RWPE2 (cell line): ENCODE results near the gene ZC3H4.
A peak's percentile ranks its signal among the peaks of the same experiment; 100 is the strongest.

Experiments
- ATAC-seq: fragments of 200-7000 bp; cut with Tn5 transposase; 3 replicates; pipeline ENCODE4 v1.9.1; 2021; ENCODE audit warnings: low read depth
- DNase-seq: peaks from one replicate; pipeline ENCODE4 v3.0.0-alpha.2; 2020; ENCODE audit warnings: low spot score
- H3K27ac ChIP-seq: fragments of 450-650 bp; 2 replicates; pipeline ENCODE4 v1.5.1; 2017; ENCODE audit warnings: mild to moderate bottlenecking; ENCODE audit not compliant: poor library complexity, severe bottlenecking
- H3K27me3 ChIP-seq: fragments of 250-450 bp; sonication (Bioruptor Pico); 2 replicates; pipeline ENCODE4 v1.5.1; 2021; ENCODE audit warnings: mild to moderate bottlenecking, moderate library complexity; ENCODE audit not compliant: insufficient read depth, poor library complexity, severe bottlenecking
- H3K36me3 ChIP-seq: fragments of 250-450 bp; sonication (Bioruptor Pico); 2 replicates; pipeline ENCODE4 v1.5.1; 2020; ENCODE audit warnings: low read depth, mild to moderate bottlenecking, moderate library complexity
- H3K4me1 ChIP-seq: fragments of 250-450 bp; sonication (Bioruptor Pico); 2 replicates; pipeline ENCODE4 v1.5.1; 2021; ENCODE audit warnings: mild to moderate bottlenecking, moderate library complexity; ENCODE audit not compliant: insufficient read depth, poor library complexity, severe bottlenecking
- H3K4me3 ChIP-seq: fragments of 250-450 bp; sonication (Bioruptor Pico); 2 replicates; pipeline ENCODE4 v1.5.1; 2021; ENCODE audit warnings: mild to moderate bottlenecking, moderate library complexity; ENCODE audit not compliant: severe bottlenecking
- H3K9me3 ChIP-seq: fragments of 250-450 bp; sonication (Bioruptor Pico); 2 replicates; pipeline ENCODE4 v1.5.1; 2021; ENCODE audit warnings: mild to moderate bottlenecking, moderate library complexity; ENCODE audit not compliant: severe bottlenecking
- CTCF ChIP-seq: fragments of 450-650 bp; IDR thresholded peaks from one replicate; pipeline ENCODE4 v1.5.1; 2017; ENCODE audit warnings: mild to moderate bottlenecking, moderate library complexity; ENCODE audit not compliant: poor library complexity, severe bottlenecking

Gene ZC3H4

DNA sequence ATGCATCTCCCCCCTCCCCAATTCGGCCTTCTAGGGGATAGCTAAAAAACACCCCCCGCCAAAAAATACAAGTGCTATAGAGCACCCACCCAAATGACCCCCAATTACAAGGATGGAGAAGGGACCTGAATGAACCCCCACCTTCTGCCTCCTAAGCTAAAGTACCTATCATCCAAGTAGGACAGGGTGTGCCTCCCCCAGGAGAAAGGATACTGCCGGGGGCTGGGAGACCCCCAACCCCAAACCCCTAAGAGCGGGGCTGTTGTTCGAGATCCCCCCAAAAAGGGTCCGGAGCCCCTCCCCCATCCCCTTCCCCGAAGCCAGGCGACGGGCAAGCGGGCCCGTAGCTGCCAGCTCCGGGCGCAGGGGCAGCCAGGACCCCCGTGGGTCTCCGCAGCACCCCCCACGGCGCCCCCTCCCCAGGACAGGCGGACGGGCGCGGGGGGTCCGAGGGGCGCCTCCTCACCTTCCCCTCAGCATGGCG is 1.9 kb downstream of the ZC3H4 start:
- Histone ChIP-seq H3K9me3 (no peaks in the 10 kb centered on the region), H3K36me3 (peaks cover 18% of the 10 kb centered on the region), H3K4me1 (peaks cover 33% of the 10 kb centered on the region), H3K27ac (peak overlapping the region; percentile 94), H3K27me3 (no peaks in the 10 kb centered on the region), H3K4me3 (peak overlapping the region; percentile 65)
- DNase-seq (no peak), ATAC-seq (no peak)
- no peak for TF ChIP-seq CTCF

DNA sequence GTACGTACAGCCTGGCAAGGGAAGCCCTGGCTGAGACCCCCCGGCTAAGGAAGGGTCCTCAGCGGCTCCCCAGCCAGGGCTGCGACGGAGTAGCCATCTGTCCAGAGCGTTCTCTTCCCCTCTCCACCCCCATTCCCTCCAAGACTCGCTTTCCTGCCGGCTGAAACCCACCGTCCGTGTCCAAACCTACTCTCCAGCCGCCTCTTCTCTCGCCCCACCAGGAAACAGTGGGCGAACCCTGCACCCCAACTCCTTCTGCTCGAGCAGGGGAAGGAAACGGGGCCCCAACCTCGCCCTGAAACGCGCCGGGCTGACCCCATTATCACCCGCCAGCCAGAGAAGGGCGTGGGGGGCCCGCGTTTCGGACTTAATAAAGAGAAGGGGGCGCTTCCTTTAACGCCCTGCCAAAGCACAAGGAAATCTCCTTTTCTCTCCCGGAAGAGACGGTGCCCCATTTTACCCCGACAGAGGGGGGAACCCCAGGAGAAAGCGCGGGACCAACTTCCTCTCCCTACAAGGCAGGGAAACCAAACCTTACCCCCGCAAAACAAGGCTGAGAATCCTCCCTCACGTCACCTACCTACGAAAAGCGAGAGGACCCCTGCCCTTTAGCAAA is 2.5 kb downstream of the ZC3H4 start:
- peak overlapping the region; percentile 65 for H3K4me3 ChIP-seq
- H3K4me1 ChIP-seq, result peaks cover 33% of the 10 kb centered on the region
- peaks cover 18% of the 10 kb centered on the region for H3K36me3 ChIP-seq
- H3K27me3 ChIP-seq, result no peaks in the 10 kb centered on the region
- no peak for TF ChIP-seq CTCF
- H3K9me3 ChIP-seq, result no peaks in the 10 kb centered on the region
- peak overlapping the region; percentile 94 for H3K27ac ChIP-seq
- DNase-seq (no peak), ATAC-seq (no peak)

DNA sequence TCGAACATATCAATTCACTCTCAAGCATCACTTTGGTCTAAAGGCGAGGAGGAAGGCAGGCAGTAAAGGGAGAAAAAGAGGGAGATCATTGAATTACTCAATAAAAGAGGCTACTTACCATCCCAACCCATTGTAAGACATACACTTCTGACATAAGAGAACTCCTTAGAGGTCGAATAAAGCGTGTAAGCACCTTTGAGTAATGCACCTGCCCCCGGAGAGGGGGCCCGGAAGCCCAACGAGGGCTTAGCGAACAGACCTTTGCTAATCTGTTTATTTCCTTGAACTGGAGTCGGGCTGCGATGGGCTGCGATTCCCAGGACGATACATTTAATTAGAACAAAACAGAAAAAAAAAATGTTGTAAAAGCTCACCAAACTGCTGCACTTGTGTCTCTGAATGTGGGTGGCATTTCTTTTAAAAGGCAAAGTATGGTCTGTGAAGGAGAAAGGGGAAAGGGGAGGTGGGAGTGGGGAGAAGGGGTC is 3.0 kb downstream of the ZC3H4 start:
- peak overlapping the region; percentile 65 for H3K4me3 ChIP-seq
- peak overlapping the region; percentile 94 for H3K27ac ChIP-seq
- ATAC-seq (no peak), DNase-seq (no peak)
- TF ChIP-seq CTCF, result no peak
- H3K36me3 ChIP-seq, result peaks cover 24% of the 10 kb centered on the region
- peaks cover 33% of the 10 kb centered on the region for H3K4me1 ChIP-seq
- no peaks in the 10 kb centered on the region for H3K27me3 ChIP-seq
- no peaks in the 10 kb centered on the region for H3K9me3 ChIP-seq

DNA sequence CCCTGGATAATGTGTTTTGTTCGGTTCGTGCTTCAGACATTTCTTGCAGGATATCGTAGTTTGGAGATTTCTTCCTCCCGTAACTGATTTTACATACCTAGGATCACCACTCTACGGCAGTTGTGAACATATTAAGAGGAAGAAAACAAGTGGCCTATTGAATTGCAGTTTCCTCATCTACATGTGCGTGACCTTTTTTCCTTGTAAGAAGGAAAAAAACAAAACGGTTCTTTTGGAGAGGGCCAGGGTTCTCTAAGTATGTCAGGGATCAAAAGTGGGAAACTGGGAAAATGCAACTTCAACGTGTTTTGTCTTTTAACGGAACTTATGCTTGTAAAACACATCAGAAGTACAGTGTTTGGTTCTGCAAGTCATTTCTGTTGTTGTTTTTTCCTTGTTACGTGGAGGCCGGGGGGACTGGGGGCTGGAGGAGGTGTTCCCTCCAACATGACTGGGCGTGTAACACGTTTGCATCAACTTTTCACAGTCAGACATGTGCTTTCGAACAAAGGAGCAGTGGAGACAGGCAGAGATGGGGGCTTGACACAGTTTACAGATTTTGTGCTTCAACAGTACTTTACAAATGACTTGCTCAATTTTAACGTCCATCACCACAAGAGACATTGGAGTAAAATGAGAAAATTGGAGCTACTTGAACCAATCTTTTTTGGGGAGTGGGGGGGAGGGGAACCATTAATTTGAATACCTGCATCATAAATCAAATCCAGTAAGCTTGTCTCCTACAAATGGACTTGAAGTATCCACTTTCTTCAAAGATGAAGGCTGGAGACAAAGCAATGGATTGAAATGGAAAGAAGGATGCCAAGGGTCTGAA is 3.8 kb downstream of the ZC3H4 start:
- peak overlapping the region; percentile 94 for H3K27ac ChIP-seq
- H3K36me3 ChIP-seq, result peaks cover 28% of the 10 kb centered on the region
- DNase-seq (no peak), ATAC-seq (no peak)
- TF ChIP-seq CTCF, result no peak
- peaks cover 33% of the 10 kb centered on the region for H3K4me1 ChIP-seq
- H3K9me3 ChIP-seq, result no peaks in the 10 kb centered on the region
- H3K27me3 ChIP-seq, result no peaks in the 10 kb centered on the region
- peak overlapping the region; percentile 65 for H3K4me3 ChIP-seq
